Endothelial cell of umbilical vein (primary cell): ENCODE results near the gene SLC38A10.

Source experiments
- EZH2 ChIP-seq: IDR thresholded peaks from 2 replicates; pipeline ENCODE4 v1.6.1; 2012; ENCODE audit warnings: borderline replicate concordance, low read depth, mild to moderate bottlenecking, moderate library complexity, low read length, inconsistent platforms; ENCODE audit not compliant: severe bottlenecking
- POLR2A ChIP-seq: IDR thresholded peaks from 2 replicates; pipeline ENCODE4 v1.6.1; 2012; ENCODE audit warnings: low read depth, mild to moderate bottlenecking, control low read depth, low read length
- POLR2AphosphoS5 ChIP-seq: IDR thresholded peaks from 2 replicates; pipeline ENCODE4 v1.6.1; 2012; ENCODE audit warnings: low read depth, mild to moderate bottlenecking, control low read depth, low read length, moderate library complexity; ENCODE audit not compliant: insufficient read depth
- TF ChIP-seq, protein P1 (sequence below), 2 donors: IDR thresholded peaks; 1 replicate in 1 of 2; 2 replicates in 1 of 2; pipeline ENCODE4 v1.5.1; 2011; ENCODE audit warnings: low read length in 2 of 2, mild to moderate bottlenecking in 2 of 2, moderate library complexity in 2 of 2, control low read depth in 1 of 2, inconsistent platforms in 1 of 2, low read depth in 1 of 2; ENCODE audit not compliant: insufficient read depth in 1 of 2; ENCODE audit errors: extremely low read depth in 1 of 2

DNA sequence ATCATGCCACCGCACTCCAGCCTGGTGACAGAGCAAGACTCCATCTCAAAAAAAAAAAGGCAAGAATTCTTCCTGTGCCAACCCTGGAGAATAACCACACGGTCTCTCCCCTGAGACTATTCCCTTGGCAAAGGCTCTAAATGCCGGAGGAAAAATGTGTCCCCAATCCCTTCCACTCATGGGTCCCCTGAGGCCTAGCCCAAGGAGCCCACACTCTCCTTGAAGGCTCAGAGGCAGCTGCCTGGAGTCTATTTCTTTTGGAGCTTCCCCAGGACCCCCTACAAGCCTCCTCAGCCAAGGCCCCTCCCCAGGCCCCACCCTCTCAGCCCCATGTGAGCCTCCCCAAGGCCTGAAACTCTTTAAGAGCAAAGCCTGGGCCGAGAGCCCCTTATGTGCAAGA lies 88.9 kb downstream of the SLC38A10 start:
- TF ChIP-seq POLR2AphosphoS5: no peak
- TF ChIP-seq, protein P1, sequence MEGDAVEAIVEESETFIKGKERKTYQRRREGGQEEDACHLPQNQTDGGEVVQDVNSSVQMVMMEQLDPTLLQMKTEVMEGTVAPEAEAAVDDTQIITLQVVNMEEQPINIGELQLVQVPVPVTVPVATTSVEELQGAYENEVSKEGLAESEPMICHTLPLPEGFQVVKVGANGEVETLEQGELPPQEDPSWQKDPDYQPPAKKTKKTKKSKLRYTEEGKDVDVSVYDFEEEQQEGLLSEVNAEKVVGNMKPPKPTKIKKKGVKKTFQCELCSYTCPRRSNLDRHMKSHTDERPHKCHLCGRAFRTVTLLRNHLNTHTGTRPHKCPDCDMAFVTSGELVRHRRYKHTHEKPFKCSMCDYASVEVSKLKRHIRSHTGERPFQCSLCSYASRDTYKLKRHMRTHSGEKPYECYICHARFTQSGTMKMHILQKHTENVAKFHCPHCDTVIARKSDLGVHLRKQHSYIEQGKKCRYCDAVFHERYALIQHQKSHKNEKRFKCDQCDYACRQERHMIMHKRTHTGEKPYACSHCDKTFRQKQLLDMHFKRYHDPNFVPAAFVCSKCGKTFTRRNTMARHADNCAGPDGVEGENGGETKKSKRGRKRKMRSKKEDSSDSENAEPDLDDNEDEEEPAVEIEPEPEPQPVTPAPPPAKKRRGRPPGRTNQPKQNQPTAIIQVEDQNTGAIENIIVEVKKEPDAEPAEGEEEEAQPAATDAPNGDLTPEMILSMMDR (IDR thresholded peaks at IDR 0.05; ENCODE audit: extremely low read depth in 1 of 2, insufficient read depth in 1 of 2, low read depth in 1 of 2, low read length in 2 of 2): no peak
- TF ChIP-seq POLR2A: no peak
- no peak for TF ChIP-seq EZH2
